HepG2 (cell line): ENCODE measurements around the gene SLC6A6. TPM values are rescaled to one million over a fixed set of nuclear protein-coding genes. Genes with fewer than 3 reads are reported as not detected.

Experiments used
- ATAC-seq: fragments of 200-7000 bp; cut with Tn5 transposase; 3 replicates; pipeline ENCODE4 v1.9.1; 2020; ENCODE audit warnings: mild to moderate bottlenecking, moderate library complexity
- BruUV-seq: library from RNA; stranded (reverse); fragments of 400-500 nt; replicated peaks from 2 replicates; lab custom pipeline; 2021; lab: Mats Ljungman, UMichigan
- CTCF ChIA-PET: fragments of 300-600 bp; formaldehyde crosslinking; extraction: SDS; loops from one replicate; lab custom pipeline; 2021; ENCODE audit warnings: low total read pairs, inconsistent platforms, low intra/inter-chr PET ratio; lab: Yijun Ruan, JAX
- POLR2A ChIA-PET: fragments of 350-600 bp; sonication (Branson Sonifier 250); formaldehyde crosslinking; loops from one replicate; lab custom pipeline; 2020; ENCODE audit warnings: antibody characterized with exemption, inconsistent platforms; lab: Yijun Ruan, JAX
- DNase-seq: peaks from one replicate; pipeline ENCODE4 v3.0.0-alpha.2; 2015; ENCODE audit warnings: low spot score
- FAIRE-seq: peaks from 3 replicates; lab custom pipeline; 2011; peaks lifted over from hg19 to GRCh38; lab: Jason Lieb, UNC
- H2AFZ ChIP-seq: one replicate; pipeline ENCODE4 v1.6.1; 2011; ENCODE audit warnings: low read length, inconsistent platforms
- H3K27ac ChIP-seq: fragments of 300-600 bp; 3 replicates; pipeline ENCODE4 v1.8.0; 2011; ENCODE audit warnings: mixed run types, mild to moderate bottlenecking, mixed read lengths, low read length, inconsistent platforms; ENCODE audit not compliant: insufficient read depth; ENCODE audit errors: extremely low read length
- H3K27me3 ChIP-seq, 2 experiments: fragments of 200-600 bp in 1 of 2; 2 replicates in 1 of 2; 3 replicates in 1 of 2; pipeline versions ENCODE4 v1.6.0 to v1.8.0; 2011; ENCODE audit warnings: low read length in 2 of 2, mild to moderate bottlenecking in 2 of 2, moderate library complexity in 2 of 2, inconsistent platforms in 1 of 2; ENCODE audit not compliant: insufficient read depth in 2 of 2, control insufficient read depth in 1 of 2
- H3K36me3 ChIP-seq, 2 experiments: fragments of 200-600 bp in 1 of 2; replicated peaks in 1 of 2; 2 replicates in 1 of 2; 3 replicates in 1 of 2; pipeline versions ENCODE4 v1.5.1 to v1.8.0; 2011; ENCODE audit warnings: low read length in 2 of 2, inconsistent platforms in 1 of 2; ENCODE audit not compliant: insufficient read depth in 2 of 2, control insufficient read depth in 1 of 2
- H3K4me1 ChIP-seq: 2 replicates; pipeline ENCODE4 v1.5.1; 2012; ENCODE audit warnings: low read length, inconsistent platforms; ENCODE audit not compliant: insufficient read depth
- H3K4me2 ChIP-seq: 2 replicates; pipeline ENCODE4 v1.6.0; 2011; ENCODE audit warnings: low read depth, low read length, inconsistent platforms
- H3K4me3 ChIP-seq, 3 experiments: fragments of 200-600 bp in 1 of 3; sonication (generic), shearing (Covaris generic) in 1 of 3; replicated peaks in 1 of 3; 2 replicates each; pipeline ENCODE4 v1.5.1; 2011 to 2016; ENCODE audit warnings: low read length in 3 of 3, inconsistent platforms in 2 of 3, low read depth in 2 of 3, mild to moderate bottlenecking in 2 of 3, control low read depth in 1 of 3, mixed read lengths in 1 of 3; ENCODE audit not compliant: insufficient read depth in 1 of 3
- H3K79me2 ChIP-seq: one replicate; pipeline ENCODE4 v1.6.1; 2011; ENCODE audit warnings: low read length, inconsistent platforms; ENCODE audit not compliant: insufficient read depth
- H3K9ac ChIP-seq: 2 replicates; pipeline ENCODE4 v1.6.0; 2011; ENCODE audit warnings: mild to moderate bottlenecking, low read depth, low read length, inconsistent platforms; ENCODE audit not compliant: insufficient read depth
- H3K9me3 ChIP-seq: 2 replicates; pipeline ENCODE4 v1.5.1; 2012; ENCODE audit warnings: mild to moderate bottlenecking, low read length
- H4K20me1 ChIP-seq: 2 replicates; pipeline ENCODE4 v1.6.0; 2011; ENCODE audit warnings: inconsistent platforms, mild to moderate bottlenecking, low read length, moderate library complexity; ENCODE audit not compliant: insufficient read depth
- MAFK ChIP-seq, 2 experiments: IDR thresholded peaks in 1 of 2; conservative IDR thresholded peaks in 1 of 2; 2 replicates each; pipeline ENCODE4 v1.6.1; 2011; ENCODE audit warnings: improper control_type of control experiment in 2 of 2, low read length in 2 of 2
- RXRB ChIP-seq: IDR thresholded peaks from 2 replicates; pipeline ENCODE4 v1.6.1; 2016; ENCODE audit warnings: borderline replicate concordance, missing genetic modification reagents, missing compliant biosample characterization
- TRAFD1 ChIP-seq: sonication (generic); formaldehyde crosslinking; IDR thresholded peaks from 2 replicates; pipeline ENCODE4 v1.5.1; 2020; ENCODE audit warnings: missing genetic modification reagents, mild to moderate bottlenecking, borderline replicate concordance
- ZFYVE20 ChIP-seq: sonication (generic); formaldehyde crosslinking; IDR thresholded peaks from 2 replicates; pipeline ENCODE4 v1.8.0; 2023; ENCODE audit warnings: low read depth, mild to moderate bottlenecking, moderate library complexity, missing genetic modification reagents, borderline replicate concordance
- ZNF550 ChIP-seq: sonication (generic); formaldehyde crosslinking; IDR thresholded peaks from 2 replicates; pipeline ENCODE4 v1.4.0; 2020; ENCODE audit warnings: mild to moderate bottlenecking, missing genetic modification reagents, borderline replicate concordance
- ZNF747 ChIP-seq: sonication (generic); formaldehyde crosslinking; IDR thresholded peaks from 2 replicates; pipeline ENCODE4 v1.8.1; 2023; ENCODE audit warnings: missing genetic modification reagents, mild to moderate bottlenecking, borderline replicate concordance
- ZNF749 ChIP-seq: sonication (generic); formaldehyde crosslinking; IDR thresholded peaks from 2 replicates; pipeline ENCODE4 v1.8.0; 2022; ENCODE audit warnings: mild to moderate bottlenecking, missing genetic modification reagents, moderate library complexity, borderline replicate concordance
- WGBS: methylation state at CpG from one replicate; pipeline ENCODE4 v1.1.6; 2017; ENCODE audit warnings: low lambda C conversion rate; 5-methylcytosine and 5-hydroxymethylcytosine counted together
- in situ Hi-C: cut with HindIII; loops from 2 replicates; pipeline ENCODE4 v1.10.0; 2017; ENCODE audit warnings: low pct_unique_long_range_greater_than_20kb; ENCODE audit not compliant: extremely low pct_ligation_motif_present
- intact Hi-C: fragments of 100-400 bp; cut with micrococcal nuclease; formaldehyde crosslinking; loops from one replicate; pipeline ENCODE4 v1.10.0; 2022; ENCODE audit not compliant: unreplicated experiment
- polyA plus RNA-seq, 8 experiments: library from polyadenylated mRNA; depleted of rRNA in 3 of 8; stranded (reverse) in 7 of 8; unstranded in 1 of 8; fragments of >200 nt; fragmentation: Illumina TruSeq in 4 of 8; extraction: Trizol in 4 of 8; gene quantifications; 2 replicates each; pipeline versions ENCODE4 v1.2.1 to v1.2.3, GENCODE V29; 2011 to 2016; ENCODE audit warnings: low read depth in 4 of 8, missing spikeins in 1 of 8, mixed read lengths in 1 of 8; ENCODE audit not compliant: insufficient read depth in 1 of 8
- total RNA-seq, 5 experiments: library from RNA; depleted of rRNA; stranded (reverse); fragments of >200 nt; fragmentation: Illumina TruSeq; extraction: Trizol; gene quantifications; 2 replicates each; pipeline ENCODE4 v1.2.3, GENCODE V29; 2016; ENCODE audit warnings: low read depth in 1 of 5
- TF ChIP-seq, protein P1 (sequence below): IDR thresholded peaks from 2 replicates; pipeline ENCODE4 v1.6.1; 2016; ENCODE audit warnings: low read depth, missing genetic modification reagents, missing compliant biosample characterization

The SLC6A6 gene
- total and polyA plus RNA-seq, 2 of the 13 experiments (the other 11 are each of a cell fraction or from before 2014, with no cell fraction given), result 14.1 to 20.7 TPM

DNA sequence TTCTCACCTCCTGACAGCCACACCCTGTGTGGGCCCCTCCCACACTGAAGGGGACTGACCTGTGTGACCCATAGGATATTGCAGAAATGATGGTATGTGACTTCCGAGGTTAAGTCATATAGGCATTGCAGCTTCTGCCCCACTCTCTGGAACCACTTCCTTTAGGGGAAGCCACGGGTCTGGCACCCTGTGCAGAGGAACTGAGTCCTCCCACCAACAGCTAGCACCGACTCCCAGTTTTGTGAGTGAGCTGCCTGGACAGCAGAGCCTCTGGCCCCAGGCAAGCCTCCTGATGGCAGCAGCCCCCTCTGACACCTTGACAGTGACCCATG is 24.6 kb upstream of the SLC6A6 start (continued):
- TF ChIP-seq ZNF747 (CRISPR knock-in tag), result no peak
- TF ChIP-seq ZNF550 (CRISPR knock-in tag), result no peak
- TF ChIP-seq, protein P1, sequence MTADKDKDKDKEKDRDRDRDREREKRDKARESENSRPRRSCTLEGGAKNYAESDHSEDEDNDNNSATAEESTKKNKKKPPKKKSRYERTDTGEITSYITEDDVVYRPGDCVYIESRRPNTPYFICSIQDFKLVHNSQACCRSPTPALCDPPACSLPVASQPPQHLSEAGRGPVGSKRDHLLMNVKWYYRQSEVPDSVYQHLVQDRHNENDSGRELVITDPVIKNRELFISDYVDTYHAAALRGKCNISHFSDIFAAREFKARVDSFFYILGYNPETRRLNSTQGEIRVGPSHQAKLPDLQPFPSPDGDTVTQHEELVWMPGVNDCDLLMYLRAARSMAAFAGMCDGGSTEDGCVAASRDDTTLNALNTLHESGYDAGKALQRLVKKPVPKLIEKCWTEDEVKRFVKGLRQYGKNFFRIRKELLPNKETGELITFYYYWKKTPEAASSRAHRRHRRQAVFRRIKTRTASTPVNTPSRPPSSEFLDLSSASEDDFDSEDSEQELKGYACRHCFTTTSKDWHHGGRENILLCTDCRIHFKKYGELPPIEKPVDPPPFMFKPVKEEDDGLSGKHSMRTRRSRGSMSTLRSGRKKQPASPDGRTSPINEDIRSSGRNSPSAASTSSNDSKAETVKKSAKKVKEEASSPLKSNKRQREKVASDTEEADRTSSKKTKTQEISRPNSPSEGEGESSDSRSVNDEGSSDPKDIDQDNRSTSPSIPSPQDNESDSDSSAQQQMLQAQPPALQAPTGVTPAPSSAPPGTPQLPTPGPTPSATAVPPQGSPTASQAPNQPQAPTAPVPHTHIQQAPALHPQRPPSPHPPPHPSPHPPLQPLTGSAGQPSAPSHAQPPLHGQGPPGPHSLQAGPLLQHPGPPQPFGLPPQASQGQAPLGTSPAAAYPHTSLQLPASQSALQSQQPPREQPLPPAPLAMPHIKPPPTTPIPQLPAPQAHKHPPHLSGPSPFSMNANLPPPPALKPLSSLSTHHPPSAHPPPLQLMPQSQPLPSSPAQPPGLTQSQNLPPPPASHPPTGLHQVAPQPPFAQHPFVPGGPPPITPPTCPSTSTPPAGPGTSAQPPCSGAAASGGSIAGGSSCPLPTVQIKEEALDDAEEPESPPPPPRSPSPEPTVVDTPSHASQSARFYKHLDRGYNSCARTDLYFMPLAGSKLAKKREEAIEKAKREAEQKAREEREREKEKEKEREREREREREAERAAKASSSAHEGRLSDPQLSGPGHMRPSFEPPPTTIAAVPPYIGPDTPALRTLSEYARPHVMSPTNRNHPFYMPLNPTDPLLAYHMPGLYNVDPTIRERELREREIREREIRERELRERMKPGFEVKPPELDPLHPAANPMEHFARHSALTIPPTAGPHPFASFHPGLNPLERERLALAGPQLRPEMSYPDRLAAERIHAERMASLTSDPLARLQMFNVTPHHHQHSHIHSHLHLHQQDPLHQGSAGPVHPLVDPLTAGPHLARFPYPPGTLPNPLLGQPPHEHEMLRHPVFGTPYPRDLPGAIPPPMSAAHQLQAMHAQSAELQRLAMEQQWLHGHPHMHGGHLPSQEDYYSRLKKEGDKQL (CRISPR knock-in tag), result no peak
- no peak for TF ChIP-seq MAFK (conservative IDR thresholded peaks at IDR 0.05 in 1 of 2, IDR thresholded peaks at IDR 0.05 in 1 of 2; ENCODE audit: low read length in 2 of 2)

- intact Hi-C loops, result no loop called here
- H3K4me2 ChIP-seq, result no peak overlapping the region
- ChIA-PET CTCF (no interaction called here), POLR2A (no interaction called here)
- peaks cover 24% of the 10 kb centered on the region for H3K4me1 ChIP-seq
- FAIRE-seq, result no peak
- H3K9me3 ChIP-seq, result no peaks in the 10 kb centered on the region
- peaks cover 1 to 31% of the 10 kb centered on the region in 2 experiments; a peak in 3 of 5 replicates for H3K27me3 ChIP-seq
- no peaks in the 10 kb centered on the region for H4K20me1 ChIP-seq
- TF ChIP-seq TRAFD1, result no peak
- TF ChIP-seq RXRB (CRISPR knock-in tag), result no peak
- no peak for TF ChIP-seq ZNF749
- no peak for TF ChIP-seq ZFYVE20
- H3K27ac ChIP-seq, result no peak overlapping the region
- no peak overlapping the region for H3K9ac ChIP-seq
- ATAC-seq, result no peak
- no peak overlapping the region for H2AFZ ChIP-seq
- no peaks in the 10 kb centered on the region for H3K36me3 ChIP-seq
- no peak for DNase-seq
- no TSS peak for BruUV-seq
- no peaks in the 10 kb centered on the region for H3K79me2 ChIP-seq
- WGBS, result 40% methylated on average over 4 of the region's 4 CpGs
- H3K4me3 ChIP-seq, result no peak overlapping the region
- in situ Hi-C loops, result loop anchor here (10.0 kb wide), 1 partner anchor 114 kb away; no protein-coding TSS in a partner anchor
Measured at GRCh38 chr3:14378415-14378814, 24.0 kb upstream of the SLC6A6 start.
